ENCODE measurements around the gene VAV3.
"Not testable (repeated sequence)": the region's sequence is repeated elsewhere in the genome, so short reads cannot be mapped to it uniquely, and the experiment has no call there.

Gene VAV3

GRCh38 chr1:107965110-107965991, at the start of gene VAV3:
VAV3 (minus strand) TSS chr1:107965180; CDS start chr1:107964869, 311 bp downstream.
- H3K4me3 ChIP-seq (ENCODE audit: low read depth, low read length), result peak within 1 kb of the TSS; percentile 34
- TF ChIP-seq CTCF (IDR thresholded peaks at IDR 0.05; ENCODE audit: low read depth, low read length), result no peak

- TF ChIP-seq CTCF (IDR thresholded peaks at IDR 0.05; ENCODE audit: low read depth, low read length), result no peak
- no peak overlapping the region for H3K4me3 ChIP-seq (ENCODE audit: low read depth, low read length)
Measured at GRCh38 chr1:108012553-108012952, 47.6 kb upstream of the VAV3 start.

GRCh38 chr1:108011295-108011694, 46.3 kb upstream of the VAV3 start:
- no peak overlapping the region for H3K4me3 ChIP-seq (ENCODE audit: low read depth, low read length)
- no peak for TF ChIP-seq CTCF (IDR thresholded peaks at IDR 0.05; ENCODE audit: low read depth, low read length)

- TF ChIP-seq CTCF (IDR thresholded peaks at IDR 0.05; ENCODE audit: low read depth, low read length), result no peak
- H3K4me3 ChIP-seq (ENCODE audit: low read depth, low read length), result no peak overlapping the region
Measured at GRCh38 chr1:108010581-108010980, 45.6 kb upstream of the VAV3 start.

GRCh38 chr1:108009603-108010195, 44.7 kb upstream of the VAV3 start:
- no peak for TF ChIP-seq CTCF (IDR thresholded peaks at IDR 0.05; ENCODE audit: low read depth, low read length)
- no peak overlapping the region for H3K4me3 ChIP-seq (ENCODE audit: low read depth, low read length)

- H3K4me3 ChIP-seq (ENCODE audit: low read depth, low read length), result no peak overlapping the region
- no peak for TF ChIP-seq CTCF (IDR thresholded peaks at IDR 0.05; ENCODE audit: low read depth, low read length)
Measured at GRCh38 chr1:108007531-108007930, 42.6 kb upstream of the VAV3 start.

GRCh38 chr1:108007070-108007469, 42.1 kb upstream of the VAV3 start:
- no peak for TF ChIP-seq CTCF (IDR thresholded peaks at IDR 0.05; ENCODE audit: low read depth, low read length)
- no peak overlapping the region for H3K4me3 ChIP-seq (ENCODE audit: low read depth, low read length)

GRCh38 chr1:108004919-108005318, 39.9 kb upstream of the VAV3 start:
- not testable (repeated sequence) for H3K4me3 ChIP-seq (ENCODE audit: low read depth, low read length)
